Liver (tissue), 3 donors: Measurements from ENCODE around the gene ANKRD10.

ENCODE experiments used
- GABPA ChIP-seq, 2 donors: IDR thresholded peaks in 1 of 2; conservative IDR thresholded peaks in 1 of 2; 2 replicates each; pipeline ENCODE4 v1.6.1; 2016; ENCODE audit warnings: antibody characterized with exemption in 2 of 2, mild to moderate bottlenecking in 1 of 2, moderate library complexity in 1 of 2
- HNF4A ChIP-seq, 2 donors: conservative IDR thresholded peaks; 2 replicates each; pipeline ENCODE4 v1.6.1; 2016; ENCODE audit warnings: antibody characterized with exemption in 2 of 2, mild to moderate bottlenecking in 2 of 2
- JUND ChIP-seq, 2 donors: IDR thresholded peaks; 2 replicates each; pipeline ENCODE4 v1.6.1; 2016; ENCODE audit warnings: antibody characterized with exemption in 2 of 2
- NR2F2 ChIP-seq: IDR thresholded peaks from 2 replicates; pipeline ENCODE4 v1.6.1; 2016; ENCODE audit warnings: antibody characterized with exemption
- RAD21 ChIP-seq, 2 donors: IDR thresholded peaks; 2 replicates each; pipeline ENCODE4 v1.6.1; 2016; ENCODE audit warnings: antibody characterized with exemption in 2 of 2, mild to moderate bottlenecking in 2 of 2
- SP1 ChIP-seq: IDR thresholded peaks from 2 replicates; pipeline ENCODE4 v1.6.1; 2018; ENCODE audit warnings: antibody characterized with exemption, mild to moderate bottlenecking
- TAF1 ChIP-seq: conservative IDR thresholded peaks from 2 replicates; pipeline ENCODE4 v1.6.1; 2016; ENCODE audit warnings: antibody characterized with exemption, mild to moderate bottlenecking
- YY1 ChIP-seq: IDR thresholded peaks from 2 replicates; pipeline ENCODE4 v1.6.1; 2016; ENCODE audit warnings: antibody characterized with exemption, mild to moderate bottlenecking
- TF ChIP-seq, protein P1 (sequence below): fragments of 150-350 bp; IDR thresholded peaks from 2 replicates; pipeline ENCODE4 v1.5.1; 2017; ENCODE audit warnings: improper control_type of control experiment, low read depth, low read length; ENCODE audit not compliant: missing input control
- TF ChIP-seq, protein P2 (sequence below): IDR thresholded peaks from 2 replicates; pipeline ENCODE4 v1.6.1; 2016; ENCODE audit warnings: antibody characterized with exemption, mild to moderate bottlenecking
- TF ChIP-seq, protein P3 (sequence below): IDR thresholded peaks from 2 replicates; pipeline ENCODE4 v1.6.1; 2016; ENCODE audit warnings: antibody characterized with exemption
- TF ChIP-seq, protein P4 (sequence below): IDR thresholded peaks from 2 replicates; pipeline ENCODE4 v1.6.1; 2016; ENCODE audit warnings: antibody characterized with exemption
- donor health status: healthy.
- donor health status: healthy.

DNA sequence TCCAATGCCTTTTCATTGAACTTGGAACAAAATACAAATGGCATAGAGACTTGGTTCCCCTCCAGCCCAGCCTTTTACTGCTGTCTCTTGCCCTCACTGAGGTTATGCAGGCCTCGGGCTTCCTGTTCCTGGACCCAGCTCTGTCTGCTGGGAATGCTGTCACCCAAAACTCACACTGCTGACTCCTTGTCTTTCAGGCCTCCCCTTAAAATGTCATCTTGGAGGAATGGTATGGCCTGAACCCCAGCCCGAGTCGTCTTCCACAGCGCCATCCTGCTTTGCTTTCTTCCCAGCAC is 9.7 kb upstream of the ANKRD10 start:
- TF ChIP-seq SP1 (no peak), HNF4A (conservative IDR thresholded peaks at IDR 0.05) (no peak), NR2F2 (no peak), RAD21 (IDR thresholded peaks at IDR 0.05) (no peak), JUND (IDR thresholded peaks at IDR 0.05) (no peak), GABPA (IDR thresholded peaks at IDR 0.05 in 1 of 2, conservative IDR thresholded peaks at IDR 0.05 in 1 of 2) (no peak), YY1 (no peak), TAF1 (no peak)
- TF ChIP-seq, protein P1, sequence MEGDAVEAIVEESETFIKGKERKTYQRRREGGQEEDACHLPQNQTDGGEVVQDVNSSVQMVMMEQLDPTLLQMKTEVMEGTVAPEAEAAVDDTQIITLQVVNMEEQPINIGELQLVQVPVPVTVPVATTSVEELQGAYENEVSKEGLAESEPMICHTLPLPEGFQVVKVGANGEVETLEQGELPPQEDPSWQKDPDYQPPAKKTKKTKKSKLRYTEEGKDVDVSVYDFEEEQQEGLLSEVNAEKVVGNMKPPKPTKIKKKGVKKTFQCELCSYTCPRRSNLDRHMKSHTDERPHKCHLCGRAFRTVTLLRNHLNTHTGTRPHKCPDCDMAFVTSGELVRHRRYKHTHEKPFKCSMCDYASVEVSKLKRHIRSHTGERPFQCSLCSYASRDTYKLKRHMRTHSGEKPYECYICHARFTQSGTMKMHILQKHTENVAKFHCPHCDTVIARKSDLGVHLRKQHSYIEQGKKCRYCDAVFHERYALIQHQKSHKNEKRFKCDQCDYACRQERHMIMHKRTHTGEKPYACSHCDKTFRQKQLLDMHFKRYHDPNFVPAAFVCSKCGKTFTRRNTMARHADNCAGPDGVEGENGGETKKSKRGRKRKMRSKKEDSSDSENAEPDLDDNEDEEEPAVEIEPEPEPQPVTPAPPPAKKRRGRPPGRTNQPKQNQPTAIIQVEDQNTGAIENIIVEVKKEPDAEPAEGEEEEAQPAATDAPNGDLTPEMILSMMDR, result no peak
- TF ChIP-seq, protein P2, sequence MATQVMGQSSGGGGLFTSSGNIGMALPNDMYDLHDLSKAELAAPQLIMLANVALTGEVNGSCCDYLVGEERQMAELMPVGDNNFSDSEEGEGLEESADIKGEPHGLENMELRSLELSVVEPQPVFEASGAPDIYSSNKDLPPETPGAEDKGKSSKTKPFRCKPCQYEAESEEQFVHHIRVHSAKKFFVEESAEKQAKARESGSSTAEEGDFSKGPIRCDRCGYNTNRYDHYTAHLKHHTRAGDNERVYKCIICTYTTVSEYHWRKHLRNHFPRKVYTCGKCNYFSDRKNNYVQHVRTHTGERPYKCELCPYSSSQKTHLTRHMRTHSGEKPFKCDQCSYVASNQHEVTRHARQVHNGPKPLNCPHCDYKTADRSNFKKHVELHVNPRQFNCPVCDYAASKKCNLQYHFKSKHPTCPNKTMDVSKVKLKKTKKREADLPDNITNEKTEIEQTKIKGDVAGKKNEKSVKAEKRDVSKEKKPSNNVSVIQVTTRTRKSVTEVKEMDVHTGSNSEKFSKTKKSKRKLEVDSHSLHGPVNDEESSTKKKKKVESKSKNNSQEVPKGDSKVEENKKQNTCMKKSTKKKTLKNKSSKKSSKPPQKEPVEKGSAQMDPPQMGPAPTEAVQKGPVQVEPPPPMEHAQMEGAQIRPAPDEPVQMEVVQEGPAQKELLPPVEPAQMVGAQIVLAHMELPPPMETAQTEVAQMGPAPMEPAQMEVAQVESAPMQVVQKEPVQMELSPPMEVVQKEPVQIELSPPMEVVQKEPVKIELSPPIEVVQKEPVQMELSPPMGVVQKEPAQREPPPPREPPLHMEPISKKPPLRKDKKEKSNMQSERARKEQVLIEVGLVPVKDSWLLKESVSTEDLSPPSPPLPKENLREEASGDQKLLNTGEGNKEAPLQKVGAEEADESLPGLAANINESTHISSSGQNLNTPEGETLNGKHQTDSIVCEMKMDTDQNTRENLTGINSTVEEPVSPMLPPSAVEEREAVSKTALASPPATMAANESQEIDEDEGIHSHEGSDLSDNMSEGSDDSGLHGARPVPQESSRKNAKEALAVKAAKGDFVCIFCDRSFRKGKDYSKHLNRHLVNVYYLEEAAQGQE, result no peak
- TF ChIP-seq, protein P3, sequence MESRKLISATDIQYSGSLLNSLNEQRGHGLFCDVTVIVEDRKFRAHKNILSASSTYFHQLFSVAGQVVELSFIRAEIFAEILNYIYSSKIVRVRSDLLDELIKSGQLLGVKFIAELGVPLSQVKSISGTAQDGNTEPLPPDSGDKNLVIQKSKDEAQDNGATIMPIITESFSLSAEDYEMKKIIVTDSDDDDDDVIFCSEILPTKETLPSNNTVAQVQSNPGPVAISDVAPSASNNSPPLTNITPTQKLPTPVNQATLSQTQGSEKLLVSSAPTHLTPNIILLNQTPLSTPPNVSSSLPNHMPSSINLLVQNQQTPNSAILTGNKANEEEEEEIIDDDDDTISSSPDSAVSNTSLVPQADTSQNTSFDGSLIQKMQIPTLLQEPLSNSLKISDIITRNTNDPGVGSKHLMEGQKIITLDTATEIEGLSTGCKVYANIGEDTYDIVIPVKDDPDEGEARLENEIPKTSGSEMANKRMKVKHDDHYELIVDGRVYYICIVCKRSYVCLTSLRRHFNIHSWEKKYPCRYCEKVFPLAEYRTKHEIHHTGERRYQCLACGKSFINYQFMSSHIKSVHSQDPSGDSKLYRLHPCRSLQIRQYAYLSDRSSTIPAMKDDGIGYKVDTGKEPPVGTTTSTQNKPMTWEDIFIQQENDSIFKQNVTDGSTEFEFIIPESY, result no peak
- TF ChIP-seq, protein P4, sequence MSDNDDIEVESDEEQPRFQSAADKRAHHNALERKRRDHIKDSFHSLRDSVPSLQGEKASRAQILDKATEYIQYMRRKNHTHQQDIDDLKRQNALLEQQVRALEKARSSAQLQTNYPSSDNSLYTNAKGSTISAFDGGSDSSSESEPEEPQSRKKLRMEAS, result no peak
